HCT116 (cell line): ENCODE measurements around the gene SLAMF7.
"Not testable (repeated sequence)": the region's sequence is repeated elsewhere in the genome, so short reads cannot be mapped to it uniquely, and the experiment has no call there.

Source experiments
- CTCF ChIP-seq, 3 experiments: fragments of 200-600 bp in 1 of 3; sonication (generic) in 1 of 3; IDR thresholded peaks in 2 of 3; conservative IDR thresholded peaks in 1 of 3; 2 replicates each; pipeline ENCODE4 v1.5.1; 2012 to 2017; ENCODE audit warnings: low read depth in 2 of 3, low read length in 2 of 3, antibody characterized with exemption in 1 of 3, borderline replicate concordance in 1 of 3, control low read depth in 1 of 3, mild to moderate bottlenecking in 1 of 3, mixed read lengths in 1 of 3, mixed run types in 1 of 3, moderate library complexity in 1 of 3; ENCODE audit not compliant: insufficient read depth in 1 of 3
- EGR1 ChIP-seq: IDR thresholded peaks from 2 replicates; pipeline ENCODE4 v1.6.1; 2012; ENCODE audit warnings: low read depth
- EZH2phosphoT487 ChIP-seq: fragments of 200-600 bp; IDR thresholded peaks from 2 replicates; pipeline ENCODE4 v1.6.1; 2018; ENCODE audit warnings: antibody characterized with exemption, borderline replicate concordance
- FOSL1 ChIP-seq: IDR thresholded peaks from 2 replicates; pipeline ENCODE4 v1.6.1; 2012; ENCODE audit warnings: low read depth
- POLR2A ChIP-seq: IDR thresholded peaks from 2 replicates; pipeline ENCODE4 v1.7.0; 2011; ENCODE audit warnings: borderline replicate concordance; ENCODE audit not compliant: insufficient read depth, insufficient read length; ENCODE audit errors: extremely low read depth
- POLR2AphosphoS5 ChIP-seq: IDR thresholded peaks from 2 replicates; pipeline ENCODE4 v1.6.1; 2011; ENCODE audit warnings: mild to moderate bottlenecking, low read depth, low read length, moderate library complexity
- RAD21 ChIP-seq: IDR thresholded peaks from 2 replicates; pipeline ENCODE4 v1.6.1; 2012; ENCODE audit warnings: low read depth, mild to moderate bottlenecking
- SP1 ChIP-seq: IDR thresholded peaks from 2 replicates; pipeline ENCODE4 v1.6.1; 2012; ENCODE audit warnings: low read depth
- YY1 ChIP-seq: IDR thresholded peaks from 2 replicates; pipeline ENCODE4 v1.6.1; 2011; ENCODE audit warnings: low read length, low read depth, moderate library complexity, mild to moderate bottlenecking; ENCODE audit not compliant: insufficient replicate concordance; ENCODE audit errors: extremely low read depth
- TF ChIP-seq, protein P1 (sequence below): IDR thresholded peaks from 2 replicates; pipeline ENCODE4 v1.6.1; 2012; ENCODE audit warnings: low read depth

- TF ChIP-seq, protein P1, sequence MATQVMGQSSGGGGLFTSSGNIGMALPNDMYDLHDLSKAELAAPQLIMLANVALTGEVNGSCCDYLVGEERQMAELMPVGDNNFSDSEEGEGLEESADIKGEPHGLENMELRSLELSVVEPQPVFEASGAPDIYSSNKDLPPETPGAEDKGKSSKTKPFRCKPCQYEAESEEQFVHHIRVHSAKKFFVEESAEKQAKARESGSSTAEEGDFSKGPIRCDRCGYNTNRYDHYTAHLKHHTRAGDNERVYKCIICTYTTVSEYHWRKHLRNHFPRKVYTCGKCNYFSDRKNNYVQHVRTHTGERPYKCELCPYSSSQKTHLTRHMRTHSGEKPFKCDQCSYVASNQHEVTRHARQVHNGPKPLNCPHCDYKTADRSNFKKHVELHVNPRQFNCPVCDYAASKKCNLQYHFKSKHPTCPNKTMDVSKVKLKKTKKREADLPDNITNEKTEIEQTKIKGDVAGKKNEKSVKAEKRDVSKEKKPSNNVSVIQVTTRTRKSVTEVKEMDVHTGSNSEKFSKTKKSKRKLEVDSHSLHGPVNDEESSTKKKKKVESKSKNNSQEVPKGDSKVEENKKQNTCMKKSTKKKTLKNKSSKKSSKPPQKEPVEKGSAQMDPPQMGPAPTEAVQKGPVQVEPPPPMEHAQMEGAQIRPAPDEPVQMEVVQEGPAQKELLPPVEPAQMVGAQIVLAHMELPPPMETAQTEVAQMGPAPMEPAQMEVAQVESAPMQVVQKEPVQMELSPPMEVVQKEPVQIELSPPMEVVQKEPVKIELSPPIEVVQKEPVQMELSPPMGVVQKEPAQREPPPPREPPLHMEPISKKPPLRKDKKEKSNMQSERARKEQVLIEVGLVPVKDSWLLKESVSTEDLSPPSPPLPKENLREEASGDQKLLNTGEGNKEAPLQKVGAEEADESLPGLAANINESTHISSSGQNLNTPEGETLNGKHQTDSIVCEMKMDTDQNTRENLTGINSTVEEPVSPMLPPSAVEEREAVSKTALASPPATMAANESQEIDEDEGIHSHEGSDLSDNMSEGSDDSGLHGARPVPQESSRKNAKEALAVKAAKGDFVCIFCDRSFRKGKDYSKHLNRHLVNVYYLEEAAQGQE: not testable (repeated sequence)
- TF ChIP-seq CTCF (IDR thresholded peaks at IDR 0.05 in 2 of 3, conservative IDR thresholded peaks at IDR 0.05 in 1 of 3; ENCODE audit: borderline replicate concordance in 1 of 3, insufficient read depth in 1 of 3, low read depth in 2 of 3, low read length in 2 of 3) (peak; percentile 43 to 57 (median 54); a peak in 5 of 6 replicates), RAD21 (peak; percentile 46)
- TF ChIP-seq POLR2AphosphoS5, YY1, EGR1, EZH2phosphoT487, POLR2A, FOSL1, SP1: not testable (repeated sequence)
Observed at GRCh38 chr1:160692390-160692789, 46.7 kb upstream of the SLAMF7 start.
